AG04449 (cell line): ENCODE results near the gene ADH1A.

ENCODE experiments used
- CTCF ChIA-PET: fragments of 350-600 bp; formaldehyde crosslinking; extraction: SDS; loops from one replicate; lab custom pipeline; 2021; ENCODE audit warnings: antibody characterized with exemption; lab: Yijun Ruan, JAX
- POLR2A ChIA-PET: fragments of 400-600, 350-600 bp; formaldehyde crosslinking; extraction: SDS; loops from one replicate; lab custom pipeline; 2020; ENCODE audit warnings: antibody characterized with exemption, inconsistent platforms; lab: Yijun Ruan, JAX
- DNase-seq: peaks from one replicate; pipeline ENCODE4 v3.0.0-alpha.2; 2010; ENCODE audit warnings: low read depth, low spot score
- H3K4me3 ChIP-seq: 2 replicates; pipeline ENCODE4 v1.5.1; 2011; ENCODE audit warnings: low read depth, mild to moderate bottlenecking, control low read depth, low read length
- TF ChIP-seq, protein P1 (sequence below): IDR thresholded peaks from one replicate; pipeline ENCODE4 v1.5.1; 2011; ENCODE audit warnings: mild to moderate bottlenecking, moderate library complexity, low read length, control low read depth, inconsistent platforms; ENCODE audit not compliant: insufficient read depth; ENCODE audit errors: missing control alignments

ADH1A gene

DNA sequence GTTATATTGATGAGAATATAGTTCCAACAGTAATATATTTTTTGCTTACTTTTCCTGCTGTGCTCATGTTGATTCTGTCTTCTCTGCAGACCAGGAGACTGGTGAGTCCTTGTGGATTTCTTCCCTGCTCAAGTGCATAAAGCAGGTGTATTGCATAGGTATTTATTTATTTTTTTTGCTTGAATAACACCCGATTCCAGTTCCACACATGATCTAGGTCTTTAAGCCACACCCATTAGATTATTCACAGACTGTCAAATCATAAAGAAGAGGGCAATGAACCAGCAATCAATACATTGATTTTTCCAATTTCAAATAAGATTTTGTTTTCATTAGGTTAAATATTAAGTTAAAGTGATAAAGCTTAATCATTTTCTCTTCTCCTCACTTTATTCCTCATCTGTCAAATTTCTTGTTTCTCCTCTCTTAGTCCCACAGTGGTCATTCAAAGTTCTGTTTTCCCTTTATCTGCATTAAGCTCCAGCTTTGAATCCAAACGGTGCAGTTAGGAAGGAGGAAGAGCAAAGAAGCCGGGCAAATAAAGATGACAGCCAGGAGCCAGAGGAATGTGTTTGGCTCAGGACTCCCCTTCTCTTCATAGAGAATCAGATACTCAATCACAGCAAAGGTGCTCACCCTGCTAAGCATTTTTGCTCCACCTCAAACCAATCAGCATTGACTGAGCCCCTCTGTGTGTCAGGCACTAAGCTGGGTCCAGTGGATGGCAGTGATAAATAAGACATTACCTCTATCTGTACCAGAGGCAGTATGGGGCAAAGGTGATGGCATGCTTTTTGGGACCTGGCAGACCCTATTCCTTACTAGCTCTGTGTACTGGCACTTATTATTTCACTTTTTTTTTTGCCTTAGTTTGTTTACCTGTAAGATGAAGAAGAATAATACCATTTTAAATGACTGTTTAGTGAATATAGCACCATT lies at the start of gene ADH1A:
ADH1A (minus strand) TSS at position 138 of the 939 bp plus-strand sequence; CDS start at position 67, 71 bp downstream.
- TF ChIP-seq, protein P1, sequence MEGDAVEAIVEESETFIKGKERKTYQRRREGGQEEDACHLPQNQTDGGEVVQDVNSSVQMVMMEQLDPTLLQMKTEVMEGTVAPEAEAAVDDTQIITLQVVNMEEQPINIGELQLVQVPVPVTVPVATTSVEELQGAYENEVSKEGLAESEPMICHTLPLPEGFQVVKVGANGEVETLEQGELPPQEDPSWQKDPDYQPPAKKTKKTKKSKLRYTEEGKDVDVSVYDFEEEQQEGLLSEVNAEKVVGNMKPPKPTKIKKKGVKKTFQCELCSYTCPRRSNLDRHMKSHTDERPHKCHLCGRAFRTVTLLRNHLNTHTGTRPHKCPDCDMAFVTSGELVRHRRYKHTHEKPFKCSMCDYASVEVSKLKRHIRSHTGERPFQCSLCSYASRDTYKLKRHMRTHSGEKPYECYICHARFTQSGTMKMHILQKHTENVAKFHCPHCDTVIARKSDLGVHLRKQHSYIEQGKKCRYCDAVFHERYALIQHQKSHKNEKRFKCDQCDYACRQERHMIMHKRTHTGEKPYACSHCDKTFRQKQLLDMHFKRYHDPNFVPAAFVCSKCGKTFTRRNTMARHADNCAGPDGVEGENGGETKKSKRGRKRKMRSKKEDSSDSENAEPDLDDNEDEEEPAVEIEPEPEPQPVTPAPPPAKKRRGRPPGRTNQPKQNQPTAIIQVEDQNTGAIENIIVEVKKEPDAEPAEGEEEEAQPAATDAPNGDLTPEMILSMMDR, result no peak
- CTCF ChIA-PET, result no interaction called here

DNA sequence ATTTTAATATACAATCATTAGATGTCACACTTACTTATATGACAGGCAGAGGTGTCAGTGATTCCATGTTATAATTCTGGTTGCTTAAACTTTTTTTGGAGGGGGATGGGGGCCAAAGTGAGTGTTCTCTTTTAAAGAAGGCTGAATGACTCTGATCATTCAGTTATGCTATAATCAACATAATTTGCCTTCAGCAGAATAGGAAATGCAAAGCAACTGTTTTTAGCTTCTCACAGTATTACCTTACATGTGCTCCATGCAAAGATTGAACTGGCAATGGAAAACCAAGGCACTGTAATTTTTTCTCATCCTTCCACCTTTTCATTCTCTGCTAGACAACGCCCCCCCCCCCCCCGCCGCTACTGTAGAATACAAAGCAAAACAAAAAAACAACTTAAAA lies 48.4 kb upstream of the ADH1A start:
- no peak for DNase-seq
- TF ChIP-seq, protein P1, result no peak
- ChIA-PET CTCF (no interaction called here), POLR2A (no interaction called here)
- H3K4me3 ChIP-seq, result no peak overlapping the region

More for the DNA sequence above, at the start of gene ADH1A:
- POLR2A ChIA-PET, result interaction anchor here (0.7 kb wide), 1 partner anchor 113 kb away, joined by 3 read pairs; no protein-coding TSS in a partner anchor
- DNase-seq, result no peak
- H3K4me3 ChIP-seq, result no peak within 1 kb of the TSS

DNA sequence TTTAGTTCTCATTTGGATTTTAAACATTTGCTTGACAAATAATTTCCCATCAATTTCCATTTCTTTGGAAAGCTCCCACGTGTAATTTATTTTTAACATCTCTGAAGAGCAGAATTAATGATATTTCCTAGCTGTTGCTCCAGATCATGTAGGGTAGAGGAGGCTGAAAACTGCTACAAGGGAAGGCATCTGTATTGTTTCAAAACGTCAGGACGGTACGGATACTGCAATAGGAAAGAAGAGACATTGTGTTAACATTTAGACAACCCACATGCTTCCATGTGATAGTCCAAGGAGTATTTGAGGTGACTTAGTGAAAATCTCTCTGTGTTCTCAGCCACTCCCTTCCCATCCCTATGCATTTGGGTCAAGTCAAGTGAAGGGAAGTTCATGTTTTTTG lies 45.8 kb upstream of the ADH1A start:
- CTCF ChIA-PET, result interaction anchor here (1.0 kb wide), 1 partner anchor 18 kb away, joined by 3 read pairs; no protein-coding TSS in a partner anchor
- POLR2A ChIA-PET, result no interaction called here
- DNase-seq, result no peak
- H3K4me3 ChIP-seq, result no peak overlapping the region
- TF ChIP-seq, protein P1, result no peak

DNA sequence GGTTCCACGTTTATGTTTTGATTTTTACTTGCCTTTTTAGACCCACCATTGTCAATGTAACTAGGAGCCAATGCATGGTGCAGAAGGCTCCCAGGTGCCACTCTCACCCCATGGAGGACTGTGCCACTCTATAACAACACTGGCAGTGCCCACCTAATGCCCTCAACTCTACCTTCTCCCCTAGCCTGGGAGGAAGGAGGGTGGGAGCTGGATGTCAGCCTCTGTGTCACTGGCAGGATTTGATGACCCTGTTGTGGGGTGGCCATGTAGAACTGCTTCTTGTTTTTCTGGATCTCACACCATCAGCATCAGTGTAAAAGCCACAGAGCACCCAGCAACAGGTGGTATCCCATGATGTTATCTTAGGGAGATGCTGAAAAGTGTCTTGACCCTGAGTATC lies 44.1 kb upstream of the ADH1A start:
- DNase-seq, result no peak
- H3K4me3 ChIP-seq, result no peak overlapping the region
- ChIA-PET POLR2A (no interaction called here), CTCF (no interaction called here)
- TF ChIP-seq, protein P1, result no peak

DNA sequence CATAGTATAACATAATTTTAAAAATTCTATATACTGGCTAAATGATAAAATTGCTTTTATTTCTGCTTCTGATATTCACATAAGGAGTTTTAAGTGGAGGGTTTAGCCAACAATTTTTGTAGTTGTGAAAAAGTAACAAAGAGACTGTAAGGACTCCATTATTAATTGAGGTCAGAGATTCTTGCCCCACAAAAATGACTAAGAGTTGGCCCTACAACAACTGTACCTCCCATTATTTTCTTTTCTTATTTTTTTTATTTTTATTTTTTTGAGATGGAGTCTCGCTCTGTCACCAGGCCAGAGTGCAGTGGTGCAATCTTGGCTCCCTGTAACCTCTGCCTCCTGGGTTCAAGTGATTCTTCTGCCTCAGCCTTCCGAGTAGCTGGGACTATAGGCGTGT lies 39.9 kb upstream of the ADH1A start:
- no peak for DNase-seq
- ChIA-PET CTCF (no interaction called here), POLR2A (no interaction called here)
- TF ChIP-seq, protein P1, result no peak
- no peak overlapping the region for H3K4me3 ChIP-seq

DNA sequence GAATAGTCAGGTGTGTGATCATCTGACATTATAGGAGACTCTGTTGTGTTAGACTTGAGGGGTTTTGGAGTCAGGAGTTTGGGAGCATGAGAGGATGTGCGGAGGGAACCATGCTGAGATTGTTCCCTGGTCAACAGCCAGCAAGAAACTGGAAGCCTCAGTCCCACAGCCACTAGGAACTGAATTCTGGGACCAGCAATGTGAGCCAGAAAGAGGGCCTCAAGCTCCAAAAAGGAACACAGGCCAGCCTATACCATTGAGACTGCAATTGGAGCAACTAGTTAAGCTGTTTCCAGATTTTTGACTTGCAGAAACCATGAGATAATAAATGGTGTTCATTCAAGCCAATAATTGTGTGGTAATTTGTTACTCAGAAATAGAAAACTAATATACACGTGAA lies 39.1 kb upstream of the ADH1A start:
- no peak for DNase-seq
- no peak overlapping the region for H3K4me3 ChIP-seq
- ChIA-PET CTCF (no interaction called here), POLR2A (no interaction called here)
- TF ChIP-seq, protein P1, result no peak
